NT2/D1 (cell line): ENCODE data around the gene MLC1.

Experiments
- DNase-seq: peaks from one replicate; pipeline ENCODE4 v3.0.0-alpha.2; 2011; ENCODE audit warnings: low read depth, low spot score
- H3K27me3 ChIP-seq: 2 replicates; pipeline ENCODE4 v1.6.0; 2011; ENCODE audit warnings: mild to moderate bottlenecking; ENCODE audit not compliant: insufficient read length, insufficient read depth
- H3K36me3 ChIP-seq: 2 replicates; pipeline ENCODE4 v1.6.1; 2011; ENCODE audit warnings: mild to moderate bottlenecking, low read length, mixed read lengths; ENCODE audit not compliant: insufficient read depth, insufficient read length
- H3K4me1 ChIP-seq: 2 replicates; pipeline ENCODE4 v1.5.1; 2011; ENCODE audit not compliant: insufficient read depth, insufficient read length
- H3K4me3 ChIP-seq: 2 replicates; pipeline ENCODE4 v1.5.1; 2011; ENCODE audit warnings: low read depth; ENCODE audit not compliant: insufficient read length
- H3K9ac ChIP-seq: 2 replicates; pipeline ENCODE4 v1.6.0; 2011; ENCODE audit warnings: low read depth; ENCODE audit not compliant: insufficient read length
- H3K9me3 ChIP-seq: 2 replicates; pipeline ENCODE4 v1.5.1; 2011; ENCODE audit warnings: mild to moderate bottlenecking, low read length; ENCODE audit not compliant: insufficient read depth
- SUZ12 ChIP-seq: IDR thresholded peaks from 2 replicates; pipeline ENCODE4 v1.6.1; 2011; ENCODE audit not compliant: insufficient read length, insufficient read depth; ENCODE audit errors: extremely low read depth
- YY1 ChIP-seq: IDR thresholded peaks from 2 replicates; pipeline ENCODE4 v1.6.1; 2011; ENCODE audit not compliant: insufficient read length, insufficient read depth
- ZNF274 ChIP-seq: IDR thresholded peaks from 2 replicates; pipeline ENCODE4 v1.6.1; 2011; ENCODE audit warnings: mild to moderate bottlenecking, low read depth, low read length

The MLC1 gene

GRCh38 chr22:50045211-50046018 lies 39.8 kb downstream of the MLC1 start:
- H3K9ac ChIP-seq: no peak overlapping the region

GRCh38 chr22:50044485-50045118 lies 40.6 kb downstream of the MLC1 start:
- Histone ChIP-seq H3K27me3 (no peaks in the 10 kb centered on the region), H3K9me3 (no peaks in the 10 kb centered on the region), H3K4me3 (no peak overlapping the region), H3K36me3 (no peaks in the 10 kb centered on the region), H3K4me1 (no peaks in the 10 kb centered on the region), H3K9ac (no peak overlapping the region)
- DNase-seq: no peak
- TF ChIP-seq SUZ12: no peak
- no peak for TF ChIP-seq YY1
- TF ChIP-seq ZNF274: no peak

More at GRCh38 chr22:50045211-50046018, 39.8 kb downstream of the MLC1 start:
- DNase-seq: no peak
- Histone ChIP-seq H3K4me3 (no peak overlapping the region), H3K36me3 (no peaks in the 10 kb centered on the region), H3K9me3 (no peaks in the 10 kb centered on the region), H3K4me1 (no peaks in the 10 kb centered on the region), H3K27me3 (no peaks in the 10 kb centered on the region)
- TF ChIP-seq YY1 (no peak), ZNF274 (no peak), SUZ12 (no peak)

GRCh38 chr22:50041361-50042065 lies 43.7 kb downstream of the MLC1 start:
- Histone ChIP-seq H3K4me3 (no peak overlapping the region), H3K36me3 (no peaks in the 10 kb centered on the region), H3K9ac (no peak overlapping the region), H3K4me1 (no peaks in the 10 kb centered on the region), H3K27me3 (no peaks in the 10 kb centered on the region), H3K9me3 (peaks cover 11% of the 10 kb centered on the region; the same call in 1 of the 2 replicates)
- no peak for DNase-seq
- TF ChIP-seq SUZ12 (no peak), ZNF274 (no peak), YY1 (no peak)

GRCh38 chr22:50040717-50041116 lies 44.5 kb downstream of the MLC1 start:
- no peak for DNase-seq
- H3K36me3 ChIP-seq: no peaks in the 10 kb centered on the region
- H3K4me3 ChIP-seq: no peak overlapping the region
- H3K4me1 ChIP-seq: no peaks in the 10 kb centered on the region
- TF ChIP-seq YY1 (no peak), SUZ12 (no peak), ZNF274 (no peak)
- H3K9me3 ChIP-seq: peaks cover 11% of the 10 kb centered on the region; the same call in 1 of the 2 replicates
- no peak overlapping the region for H3K9ac ChIP-seq
- H3K27me3 ChIP-seq: no peaks in the 10 kb centered on the region

GRCh38 chr22:50039669-50040443 lies 45.4 kb downstream of the MLC1 start:
- no peak overlapping the region for H3K4me3 ChIP-seq
- TF ChIP-seq ZNF274 (no peak), YY1 (no peak), SUZ12 (no peak)
- DNase-seq: no peak
- H3K27me3 ChIP-seq: no peaks in the 10 kb centered on the region
- H3K36me3 ChIP-seq: no peaks in the 10 kb centered on the region
- no peaks in the 10 kb centered on the region for H3K4me1 ChIP-seq
- no peak overlapping the region for H3K9ac ChIP-seq
- H3K9me3 ChIP-seq: peaks cover 11% of the 10 kb centered on the region; the same call in 1 of the 2 replicates

GRCh38 chr22:50035976-50036724 lies 49.1 kb downstream of the MLC1 start:
- H3K4me1 ChIP-seq: peaks cover 3% of the 10 kb centered on the region
- H3K9me3 ChIP-seq: peaks cover 11% of the 10 kb centered on the region; the same call in 1 of the 2 replicates
- H3K36me3 ChIP-seq: no peaks in the 10 kb centered on the region
- no peak for TF ChIP-seq SUZ12
- TF ChIP-seq ZNF274: no peak
- TF ChIP-seq YY1: no peak
- DNase-seq: no peak
- H3K9ac ChIP-seq: no peak overlapping the region
- H3K27me3 ChIP-seq: peaks cover 3% of the 10 kb centered on the region
- no peak overlapping the region for H3K4me3 ChIP-seq
